HG03521 (cell line): ENCODE results near the gene HLA-DQA2.
"Not testable (repeated sequence)": the region's sequence is repeated elsewhere in the genome, so short reads cannot be mapped to it uniquely, and the experiment has no call there.

Experiments
- ATAC-seq: cut with Tn5 transposase; IDR thresholded peaks from one replicate; pipeline ENCODE4 v1.9.1; 2021; ENCODE audit warnings: mild to moderate bottlenecking, moderate library complexity; ENCODE audit not compliant: unreplicated experiment

Gene HLA-DQA2

DNA sequence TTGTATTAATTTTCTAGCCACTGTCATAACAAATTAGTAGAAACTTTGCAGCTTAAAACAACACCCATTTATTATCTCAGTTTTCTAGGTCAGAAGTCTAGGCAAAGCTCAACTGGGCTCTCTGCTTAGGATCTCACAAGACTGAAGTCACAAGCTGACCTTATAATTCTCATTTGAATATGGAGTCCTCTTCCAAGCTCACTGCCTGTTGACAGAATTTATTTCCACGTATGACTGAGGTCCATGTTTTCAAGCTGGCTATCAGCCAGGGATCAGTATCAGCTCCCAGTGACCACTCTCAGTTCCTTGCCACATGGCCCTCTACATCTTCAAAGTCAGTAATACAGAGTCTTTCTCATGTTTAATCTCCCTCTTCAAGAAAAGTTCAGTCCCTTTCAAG is 33.9 kb downstream of the HLA-DQA2 start:
- ATAC-seq, result no peak

DNA sequence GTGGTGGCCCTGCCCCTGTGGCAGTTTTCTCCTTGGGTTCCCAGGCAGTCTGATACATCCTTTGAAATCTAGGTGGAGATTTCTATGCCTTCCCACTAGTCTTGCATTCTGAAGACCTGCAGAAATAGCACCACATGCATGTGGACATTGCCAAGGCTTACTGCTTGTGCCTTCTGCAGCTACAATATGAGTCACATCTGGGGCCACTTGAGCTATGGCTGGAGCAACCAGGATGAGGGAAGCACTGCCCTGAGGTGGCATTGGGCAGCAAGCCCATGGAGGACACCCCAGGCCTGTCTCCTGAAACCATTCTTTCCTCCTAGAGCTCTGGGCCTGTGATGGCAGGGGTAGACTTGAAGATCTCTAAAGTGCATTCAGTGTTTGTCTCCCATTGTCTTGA is 37.8 kb downstream of the HLA-DQA2 start:
- ATAC-seq, result no peak

GRCh38 chr6:32782923-32783322 is 41.7 kb downstream of the HLA-DQA2 start:
- not testable (repeated sequence) for ATAC-seq

DNA sequence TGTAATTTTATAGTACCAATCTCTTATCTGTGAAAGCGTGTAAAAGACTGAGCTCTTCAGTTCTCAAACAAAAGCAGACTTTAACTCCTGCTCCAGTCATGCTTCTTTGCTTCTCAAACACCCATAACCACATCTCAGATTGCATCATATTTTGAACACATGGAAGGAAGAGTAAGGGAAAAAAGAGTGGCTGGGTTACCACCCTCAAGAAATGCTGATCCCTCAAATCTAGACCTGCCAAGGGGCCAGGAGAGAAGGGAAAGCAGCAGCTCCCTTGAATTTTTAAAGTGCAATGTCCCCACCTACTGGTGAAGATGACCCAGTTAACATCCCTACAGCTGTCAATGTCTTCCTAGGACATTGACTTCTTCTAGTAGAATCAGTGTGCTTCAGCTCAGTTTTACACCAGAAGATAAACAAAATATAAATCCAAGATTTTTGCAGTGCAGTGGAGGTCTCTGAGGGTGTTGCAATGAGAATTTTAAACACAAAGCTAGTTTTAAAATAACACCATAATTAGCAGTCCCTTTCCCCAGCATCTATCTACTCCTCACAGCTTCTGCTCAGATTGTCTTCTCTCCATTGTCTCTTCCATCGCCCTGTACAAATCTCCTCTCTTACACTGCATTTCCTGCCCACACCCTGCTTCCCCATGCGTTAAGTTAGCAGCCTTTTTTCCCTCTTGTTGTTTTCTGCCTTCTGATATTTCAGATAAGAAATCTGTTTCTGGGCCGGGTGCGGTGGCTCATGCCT is 44.8 kb downstream of the HLA-DQA2 start:
- no peak for ATAC-seq

- ATAC-seq, result no peak
Observed at GRCh38 chr6:32790306-32790705, 49.1 kb downstream of the HLA-DQA2 start.

- ATAC-seq, result no peak
Observed at GRCh38 chr6:32792901-32793435, 51.8 kb downstream of the HLA-DQA2 start.

DNA sequence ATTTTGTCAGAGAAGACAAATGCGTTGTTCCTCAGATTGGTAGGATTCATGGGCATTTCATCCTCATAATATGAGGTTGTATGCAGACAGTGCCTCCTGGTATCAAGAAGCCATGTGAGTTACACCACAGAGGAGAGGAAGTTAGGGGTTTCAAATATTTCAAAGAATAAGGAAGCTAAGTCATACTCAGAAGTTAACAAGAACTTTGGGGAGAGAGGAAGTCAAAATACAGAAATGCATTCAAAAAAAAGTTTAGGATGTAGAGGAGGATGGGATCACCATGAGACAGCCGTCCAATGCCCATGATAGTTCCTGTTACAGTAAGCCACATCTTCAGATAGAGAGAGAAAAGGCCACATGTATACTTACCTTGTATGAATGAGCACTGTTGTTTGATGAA is 53.3 kb downstream of the HLA-DQA2 start:
- ATAC-seq, result no peak
